GM21528 (cell line): Measurements from ENCODE around the gene CMTM2.
A peak's percentile ranks its signal among the peaks of the same experiment; 100 is the strongest.
"Not testable (repeated sequence)": the region's sequence is repeated elsewhere in the genome, so short reads cannot be mapped to it uniquely, and the experiment has no call there.

Experiments
- ATAC-seq: cut with Tn5 transposase; IDR thresholded peaks from one replicate; pipeline ENCODE4 v1.9.1; 2021; ENCODE audit warnings: mild to moderate bottlenecking, moderate library complexity; ENCODE audit not compliant: unreplicated experiment, low FRiP score

Gene CMTM2

DNA sequence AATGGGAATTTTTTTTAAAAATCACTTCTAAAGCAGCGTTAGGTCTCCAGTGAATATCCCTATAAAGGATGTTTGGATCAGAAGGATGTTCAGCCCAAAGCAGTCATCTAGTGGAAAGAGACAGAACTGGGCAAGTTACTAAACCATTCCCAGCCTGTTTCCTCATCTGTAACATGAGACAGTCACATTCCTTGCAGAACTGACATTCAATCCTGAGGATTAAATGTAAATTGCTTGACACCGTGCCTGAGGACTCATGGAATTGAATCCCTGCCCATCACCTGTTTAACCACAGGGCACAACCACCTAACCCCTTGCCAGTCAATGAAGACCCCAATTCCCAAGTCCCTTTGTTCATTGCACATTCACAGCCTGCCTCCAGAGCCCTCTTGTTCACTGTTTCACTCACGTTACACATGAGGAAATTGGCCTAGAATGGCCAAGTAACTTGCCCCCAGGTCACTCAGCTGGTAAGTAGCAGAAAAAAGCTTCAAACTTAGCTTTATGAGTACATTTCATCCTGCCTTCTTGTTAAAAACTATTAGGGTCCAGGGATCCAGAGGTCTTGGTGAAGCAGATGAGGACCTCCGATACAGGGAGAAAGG is 1.4 kb downstream of the CMTM2 start:
- no peak for ATAC-seq

DNA sequence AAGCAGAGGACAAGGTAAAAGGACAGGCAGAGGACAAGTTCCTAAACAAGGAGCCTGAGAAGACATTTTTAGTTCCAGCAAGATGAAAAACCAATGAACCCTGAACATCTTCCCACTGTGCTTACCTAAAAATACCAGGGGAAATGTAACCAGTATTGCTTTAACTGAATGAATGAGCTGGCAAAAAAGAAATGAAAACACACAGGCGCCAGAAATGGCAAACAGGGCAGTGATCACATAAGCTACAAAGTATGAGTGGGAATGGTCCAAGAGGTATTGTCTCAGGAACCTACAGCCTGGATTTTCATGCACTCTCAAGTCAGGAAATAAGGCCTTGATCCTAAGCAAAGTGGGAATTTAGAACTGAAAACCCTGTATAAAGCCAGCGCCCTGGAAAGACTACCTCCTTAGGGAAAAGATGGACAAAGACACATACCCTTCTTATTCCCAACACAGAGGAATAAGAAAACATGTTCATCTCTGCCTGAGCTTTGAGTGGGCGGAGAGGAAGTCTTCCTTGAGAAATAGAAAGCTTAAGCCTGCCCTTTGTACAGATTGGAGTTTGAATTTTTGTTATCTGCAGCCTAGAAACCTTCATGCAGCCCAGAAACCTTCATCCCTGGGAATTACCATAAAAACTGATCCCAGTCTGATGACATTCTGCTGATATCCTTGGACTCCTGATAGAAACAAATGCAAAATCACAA is 2.1 kb downstream of the CMTM2 start:
- ATAC-seq = no peak

DNA sequence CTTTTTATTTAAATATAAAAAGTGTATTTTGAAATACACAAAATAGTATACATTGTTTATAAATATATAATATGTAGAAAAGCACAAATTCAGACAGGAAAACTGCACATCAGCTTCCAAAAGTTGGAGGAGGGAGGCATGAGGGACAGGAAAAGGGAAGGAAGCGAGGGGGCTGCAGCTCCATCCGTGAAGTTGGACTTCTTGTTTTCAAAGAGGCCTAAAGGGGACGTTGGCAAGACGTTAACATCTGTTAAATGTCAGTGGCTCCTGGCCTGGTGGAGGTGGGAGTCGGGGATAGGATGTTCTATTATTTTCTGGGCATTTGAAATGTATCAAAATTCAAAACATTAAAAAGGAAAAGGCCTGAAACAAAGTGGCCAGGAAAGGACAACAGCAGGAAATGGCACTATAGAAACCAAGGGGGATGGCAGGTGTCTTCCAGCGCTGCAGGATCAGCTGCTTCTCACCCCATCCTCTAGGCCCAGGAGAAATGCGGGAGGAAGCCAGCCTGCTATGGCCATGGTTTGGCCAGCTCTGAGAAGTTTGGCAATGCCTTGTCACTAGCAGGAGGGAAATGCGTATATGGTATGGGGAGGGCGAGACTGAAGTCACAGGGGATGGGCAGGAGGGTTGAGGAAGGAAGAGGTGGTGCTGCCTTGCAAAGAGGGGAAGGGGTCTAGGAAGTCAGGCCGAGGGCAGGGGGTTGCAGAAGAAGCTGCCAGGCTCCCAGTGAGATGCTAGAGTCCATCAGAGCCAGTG is 6.4 kb downstream of the CMTM2 start:
- ATAC-seq = no peak

DNA sequence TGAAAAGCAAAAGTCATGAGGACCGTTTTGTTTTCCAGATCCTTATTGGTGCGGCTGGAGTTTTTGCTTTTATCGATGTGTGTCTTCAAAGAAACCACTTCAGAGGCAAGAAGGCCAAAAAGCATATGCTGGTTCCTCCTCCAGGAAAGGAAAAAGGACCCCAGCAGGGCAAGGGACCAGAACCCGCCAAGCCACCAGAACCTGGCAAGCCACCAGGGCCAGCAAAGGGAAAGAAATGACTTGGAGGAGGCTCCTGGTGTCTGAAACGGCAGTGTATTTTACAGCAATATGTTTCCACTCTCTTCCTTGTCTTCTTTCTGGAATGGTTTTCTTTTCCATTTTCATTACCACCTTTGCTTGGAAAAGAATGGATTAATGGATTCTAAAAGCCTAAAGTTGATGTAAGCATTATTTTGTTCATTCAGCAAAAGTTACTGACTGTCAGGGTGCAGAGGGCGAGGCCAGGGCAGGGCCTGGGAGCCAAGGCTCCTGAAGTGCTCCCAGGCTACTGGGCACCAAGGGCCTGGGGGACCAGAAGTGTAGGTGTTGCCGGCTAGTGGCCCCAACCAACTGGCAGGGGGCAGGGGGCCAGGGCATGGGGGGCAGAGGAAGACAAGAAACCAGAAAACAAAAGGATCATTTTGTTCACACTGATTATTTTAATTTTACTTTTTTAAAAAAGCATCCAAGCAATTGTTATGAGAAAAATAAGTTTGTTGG is 8.8 kb downstream of the CMTM2 start:
- no peak for ATAC-seq

DNA sequence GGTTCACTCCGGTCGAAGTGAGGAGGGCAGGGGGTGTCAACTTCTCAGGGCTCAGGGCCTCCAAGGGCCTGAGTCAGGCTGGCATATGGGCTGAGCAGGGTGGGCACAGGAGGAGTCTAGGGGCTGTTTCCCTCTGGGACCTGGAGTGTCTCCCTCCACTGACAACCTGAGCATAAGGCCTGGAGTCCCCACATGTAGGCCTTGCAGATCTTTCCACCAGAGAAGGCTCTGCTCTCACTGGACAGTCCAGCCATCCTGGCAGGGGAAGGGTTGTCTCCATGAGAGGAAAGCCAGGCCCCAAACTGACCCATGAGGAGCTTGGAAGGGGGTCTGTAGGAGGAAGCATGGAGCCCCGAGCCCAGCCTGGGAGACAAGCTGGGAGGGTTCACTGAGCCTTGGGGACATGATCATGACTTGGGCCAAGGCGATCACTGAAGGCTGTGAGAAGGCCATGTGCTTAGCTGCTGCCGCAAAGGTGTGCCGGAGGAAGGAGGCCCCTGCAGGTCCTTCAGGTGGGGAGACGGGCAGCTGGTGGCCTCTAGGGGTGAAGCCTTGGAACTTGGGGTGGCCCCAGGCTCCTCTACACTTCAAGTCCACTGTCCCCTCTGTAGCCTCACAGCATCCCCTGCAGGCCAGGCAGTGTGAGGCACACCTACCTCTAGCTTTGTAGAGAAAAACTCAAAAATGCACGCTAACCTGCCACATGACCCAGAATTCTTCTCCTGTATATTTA is 9.9 kb downstream of the CMTM2 start:
- ATAC-seq = no peak

DNA sequence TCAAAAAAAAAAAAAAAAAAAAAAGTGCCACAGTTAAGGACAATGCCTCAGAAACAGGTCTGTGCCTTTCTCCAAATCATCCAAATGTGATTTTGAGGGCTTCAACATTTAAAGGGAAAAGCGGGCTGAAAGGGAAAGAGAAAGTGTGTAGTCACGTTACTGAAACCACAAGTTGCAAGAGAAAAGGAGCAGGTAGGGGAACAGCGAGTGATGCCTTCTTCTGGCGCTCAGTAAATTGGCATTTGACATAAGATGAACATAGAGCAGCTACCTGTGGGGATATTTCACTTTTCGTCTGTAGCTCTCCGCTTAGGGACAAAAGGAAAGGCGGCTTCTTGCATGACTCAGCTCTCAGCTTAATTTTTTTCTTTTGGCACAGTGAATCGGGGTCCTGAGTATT is 11.1 kb downstream of the CMTM2 start:
- ATAC-seq = no peak

DNA sequence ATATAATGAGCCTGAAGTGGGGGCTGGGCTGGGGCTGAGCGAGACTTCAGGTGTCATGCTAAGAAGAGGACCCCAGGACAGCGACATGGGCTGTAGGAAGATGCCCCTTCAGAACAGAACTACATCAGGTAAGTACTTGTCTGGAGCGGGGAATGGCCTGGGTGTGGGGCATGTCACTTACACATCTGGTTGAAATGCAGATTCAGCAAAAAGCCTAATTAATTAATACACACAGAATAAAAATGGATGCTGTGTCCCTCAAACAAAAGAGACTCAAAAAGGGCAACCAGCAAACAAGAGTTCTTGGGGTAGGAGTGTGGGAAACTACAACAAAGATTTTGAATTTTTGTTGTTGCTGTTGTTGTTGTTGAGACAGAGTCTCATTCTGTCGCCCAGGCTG is 11.8 kb downstream of the CMTM2 start:
- ATAC-seq = no peak

DNA sequence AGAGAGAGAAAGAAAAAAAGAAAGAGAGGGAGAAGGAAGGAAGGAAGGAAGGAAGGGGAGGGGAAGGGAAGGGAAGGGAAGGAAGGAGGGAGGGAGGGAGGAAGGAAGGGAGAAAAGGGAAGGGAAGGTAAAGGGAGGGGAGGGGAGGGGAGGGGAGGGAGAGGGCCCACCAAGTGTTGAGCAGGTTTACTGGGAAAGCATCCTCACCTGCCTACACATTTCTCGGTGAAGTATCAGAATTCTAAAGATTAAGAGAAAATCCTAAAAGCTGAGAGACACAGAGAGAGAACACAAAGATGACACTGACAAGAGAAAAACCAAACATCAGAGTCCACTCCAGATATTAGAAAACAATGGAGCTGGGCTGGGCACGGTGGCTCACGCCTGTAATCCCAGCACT is 13.0 kb downstream of the CMTM2 start:
- no peak for ATAC-seq

DNA sequence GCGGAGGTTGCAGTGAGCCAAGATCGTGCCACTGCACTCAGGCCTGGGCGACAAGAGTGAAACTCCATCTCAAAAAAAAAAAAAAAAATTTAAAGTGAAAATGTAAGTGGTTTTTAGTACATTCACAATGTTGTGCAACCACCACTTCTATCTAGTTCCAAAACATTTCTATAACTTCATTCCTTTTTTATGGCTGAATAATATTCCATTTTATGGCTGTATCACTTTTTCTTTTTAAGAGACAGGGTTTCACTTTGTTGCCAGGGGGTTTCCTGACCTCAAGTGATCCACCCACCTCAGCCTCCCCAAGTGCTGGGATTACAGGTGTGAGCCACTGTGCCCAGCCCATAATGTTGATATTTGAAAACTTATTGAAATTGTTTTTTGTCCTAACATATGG is 13.6 kb downstream of the CMTM2 start:
- ATAC-seq = no peak

DNA sequence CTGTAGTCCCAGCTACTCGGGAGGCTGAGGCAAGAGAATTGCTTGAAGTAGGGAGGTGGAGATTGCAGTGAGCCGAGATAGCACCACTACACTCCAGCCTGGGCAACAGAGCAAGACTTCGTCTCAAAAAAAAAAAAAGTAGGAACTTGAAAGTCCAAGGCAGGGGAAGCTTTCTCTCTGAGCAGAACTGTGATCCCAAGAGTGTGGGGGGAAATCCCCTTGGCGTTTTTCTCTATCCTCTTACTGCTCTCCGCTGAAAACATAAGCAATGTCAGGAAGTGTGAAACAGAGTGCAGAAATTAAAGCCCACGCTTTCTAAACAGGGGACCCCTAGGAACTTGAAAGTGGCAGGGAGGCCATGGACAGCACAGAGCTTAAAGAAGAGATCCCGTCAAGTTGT is 15.5 kb downstream of the CMTM2 start:
- no peak for ATAC-seq

DNA sequence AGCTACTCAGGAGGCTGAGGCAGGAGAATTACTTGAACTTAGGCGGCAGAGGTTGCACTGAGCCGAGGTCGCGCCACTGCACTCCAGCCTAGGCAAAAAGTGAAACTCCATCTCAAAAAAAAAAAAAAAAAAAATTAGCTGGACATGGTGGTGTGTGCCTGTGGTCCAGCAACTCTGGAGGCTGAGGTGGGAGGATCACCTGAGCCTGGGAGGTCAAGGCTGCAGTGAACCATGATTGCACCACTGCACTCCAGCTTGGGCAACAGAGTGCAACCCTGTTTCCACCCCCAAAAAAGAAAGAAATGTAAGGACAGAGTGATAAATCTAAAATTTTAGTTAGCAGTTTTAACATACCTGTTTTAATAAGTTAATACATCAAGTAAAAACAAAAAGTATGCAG is 17.3 kb downstream of the CMTM2 start:
- ATAC-seq = not testable (repeated sequence)

DNA sequence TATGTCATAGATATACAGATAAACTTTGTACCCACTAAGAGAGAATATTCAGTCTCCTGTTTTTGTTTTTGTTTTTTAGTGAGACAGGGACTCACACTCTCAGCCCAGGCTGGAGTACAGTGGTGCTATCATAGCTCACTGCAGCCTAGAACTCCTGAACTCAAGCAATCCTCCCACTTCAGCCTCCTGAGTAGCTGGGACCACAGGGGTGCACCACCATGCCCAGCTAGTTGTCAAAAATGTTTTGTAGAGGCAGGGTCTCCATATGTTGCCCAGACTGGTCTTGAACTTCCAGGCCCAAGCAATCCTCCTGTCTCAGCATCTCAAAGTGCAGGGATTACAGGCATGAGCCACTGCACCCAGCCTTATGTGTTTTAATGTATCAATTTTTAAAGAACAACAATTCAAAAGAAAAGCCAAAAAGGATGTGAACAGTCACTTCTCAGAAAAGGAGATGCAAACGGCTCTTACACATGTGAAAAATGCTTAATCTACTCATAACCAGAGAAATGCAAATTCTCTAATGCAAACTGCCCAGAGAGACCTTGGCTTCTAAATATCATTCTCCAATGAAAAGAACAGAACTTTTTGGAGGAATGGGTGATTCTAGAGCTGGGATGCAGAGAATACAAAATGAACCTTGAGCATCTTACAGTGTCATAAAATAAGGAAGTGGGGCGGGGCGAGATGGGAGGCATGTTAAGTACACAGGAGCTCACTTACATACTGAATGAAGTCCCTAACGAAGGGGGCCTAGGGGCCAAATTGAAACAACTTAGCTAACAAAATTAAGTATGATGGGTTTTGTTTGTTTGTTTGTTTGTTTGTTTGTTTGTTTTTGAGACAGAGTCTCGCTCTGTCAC is 18.0 kb downstream of the CMTM2 start:
- ATAC-seq = no peak

DNA sequence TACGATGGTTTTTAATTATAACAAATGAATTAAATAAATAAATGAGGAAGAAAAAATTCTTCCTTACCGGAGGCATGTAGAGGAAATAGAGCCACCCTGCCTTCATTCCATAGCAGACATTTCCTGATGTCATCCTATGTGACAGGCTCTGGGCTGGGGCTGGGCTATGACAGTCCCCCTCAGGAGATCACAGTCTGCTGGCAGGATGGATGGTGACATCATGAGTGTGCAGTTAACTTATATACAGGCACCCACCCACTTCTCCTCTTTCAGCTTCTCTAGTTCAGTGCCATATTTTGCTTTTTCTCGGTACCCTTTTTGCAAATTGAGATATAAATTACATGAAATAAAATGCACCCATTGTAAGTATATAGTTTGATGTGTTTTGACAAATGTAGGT is 18.8 kb downstream of the CMTM2 start:
- ATAC-seq = no peak

DNA sequence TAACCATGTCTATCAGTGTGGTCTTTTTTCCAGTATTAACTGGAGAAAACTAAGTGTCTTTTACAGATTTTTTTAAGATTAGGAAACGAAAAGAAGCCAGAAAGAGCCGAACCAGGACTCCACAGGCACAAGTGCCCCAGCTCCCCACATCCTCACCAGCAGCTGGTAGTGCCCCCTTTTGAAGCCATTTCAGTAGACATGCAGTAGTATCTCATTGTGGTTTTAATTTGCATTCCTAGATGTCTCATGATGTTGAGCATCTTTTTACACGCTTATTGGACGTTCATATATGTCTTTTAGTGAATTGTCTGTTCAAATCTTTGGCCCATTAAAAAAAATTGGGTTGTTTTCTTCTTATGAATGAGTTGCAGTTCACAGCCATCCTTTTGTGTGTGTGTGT is 20.5 kb downstream of the CMTM2 start:
- ATAC-seq = no peak

DNA sequence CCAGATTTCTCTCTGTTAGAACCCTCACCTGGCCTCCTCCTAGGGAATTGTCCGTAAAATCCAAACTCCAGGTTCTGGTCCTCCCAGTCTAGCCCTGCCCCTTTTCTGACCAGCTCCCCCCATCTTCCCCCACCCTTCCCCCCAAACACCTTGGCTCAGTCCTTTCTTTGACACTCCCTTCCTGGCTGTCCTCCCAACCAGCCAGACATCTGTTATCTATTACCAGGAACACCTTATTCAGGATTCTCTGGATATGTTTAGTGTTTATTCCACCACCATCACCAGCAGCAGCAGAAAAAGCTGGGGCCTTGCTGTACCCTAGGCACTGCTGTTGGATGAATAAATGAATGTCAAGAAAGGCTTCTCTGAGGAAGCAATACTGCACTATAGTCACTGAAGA is 21.2 kb downstream of the CMTM2 start:
- ATAC-seq = no peak

DNA sequence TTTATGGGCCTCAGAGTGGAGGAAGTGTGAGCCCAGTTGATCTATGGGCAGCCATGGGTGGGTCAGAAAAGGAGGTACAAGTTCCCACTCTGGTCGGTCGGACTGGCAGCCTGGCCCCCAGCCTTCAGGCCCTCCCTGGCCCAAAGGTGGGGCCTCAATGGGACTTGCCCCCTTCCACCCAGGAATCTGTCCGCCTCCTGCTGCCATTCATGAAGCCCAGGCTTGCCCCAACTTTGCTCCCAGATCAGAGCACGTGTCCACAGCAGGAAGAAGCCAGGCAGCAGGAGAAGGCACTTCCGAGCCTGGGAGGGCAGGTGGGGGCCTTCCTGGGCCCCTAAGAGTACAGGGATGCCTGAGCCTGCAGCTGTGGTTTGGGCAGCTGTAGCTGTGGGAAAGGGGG is 22.2 kb downstream of the CMTM2 start:
- no peak for ATAC-seq

DNA sequence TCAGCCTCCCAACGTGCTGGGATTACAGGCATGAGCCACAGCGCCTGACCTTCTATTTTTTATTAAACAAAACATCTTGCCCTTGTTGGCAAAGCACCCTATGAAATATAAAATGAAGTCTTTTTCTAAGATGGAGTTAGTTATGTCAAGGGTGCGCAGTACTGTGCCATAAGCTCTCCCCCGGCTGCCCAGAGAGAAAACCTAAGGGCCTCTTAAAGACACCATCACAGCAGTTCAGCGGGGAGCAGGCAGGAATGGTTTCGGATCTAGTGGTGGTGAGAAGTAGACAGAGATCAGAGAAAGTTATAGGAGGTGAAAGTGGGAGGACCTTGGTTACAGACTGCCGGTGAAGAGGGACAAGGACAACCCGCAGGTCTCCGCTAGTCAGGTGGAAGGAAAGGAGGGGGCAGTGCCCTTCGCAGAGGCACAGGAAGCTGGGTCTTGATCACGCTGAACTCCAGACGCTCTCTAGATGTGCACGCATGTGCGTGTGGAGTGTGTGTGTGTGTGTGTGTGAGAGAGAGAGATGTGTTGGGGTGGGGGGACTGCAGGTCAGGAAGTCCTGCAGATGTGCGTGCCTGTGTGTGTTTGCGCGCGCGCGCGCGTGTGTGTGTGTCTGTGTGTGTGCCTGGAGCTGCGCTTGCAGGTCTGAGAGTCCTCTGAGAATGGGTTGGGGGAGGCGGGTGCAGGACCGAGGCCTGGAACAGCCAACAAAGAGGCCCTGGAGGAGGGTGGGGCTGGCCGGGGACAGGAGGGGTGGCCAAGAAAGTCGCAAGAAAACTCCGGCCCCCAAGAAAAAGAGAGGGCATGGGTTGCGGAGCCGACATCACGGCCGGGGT is 24.5 kb downstream of the CMTM2 start:
- ATAC-seq = no peak

DNA sequence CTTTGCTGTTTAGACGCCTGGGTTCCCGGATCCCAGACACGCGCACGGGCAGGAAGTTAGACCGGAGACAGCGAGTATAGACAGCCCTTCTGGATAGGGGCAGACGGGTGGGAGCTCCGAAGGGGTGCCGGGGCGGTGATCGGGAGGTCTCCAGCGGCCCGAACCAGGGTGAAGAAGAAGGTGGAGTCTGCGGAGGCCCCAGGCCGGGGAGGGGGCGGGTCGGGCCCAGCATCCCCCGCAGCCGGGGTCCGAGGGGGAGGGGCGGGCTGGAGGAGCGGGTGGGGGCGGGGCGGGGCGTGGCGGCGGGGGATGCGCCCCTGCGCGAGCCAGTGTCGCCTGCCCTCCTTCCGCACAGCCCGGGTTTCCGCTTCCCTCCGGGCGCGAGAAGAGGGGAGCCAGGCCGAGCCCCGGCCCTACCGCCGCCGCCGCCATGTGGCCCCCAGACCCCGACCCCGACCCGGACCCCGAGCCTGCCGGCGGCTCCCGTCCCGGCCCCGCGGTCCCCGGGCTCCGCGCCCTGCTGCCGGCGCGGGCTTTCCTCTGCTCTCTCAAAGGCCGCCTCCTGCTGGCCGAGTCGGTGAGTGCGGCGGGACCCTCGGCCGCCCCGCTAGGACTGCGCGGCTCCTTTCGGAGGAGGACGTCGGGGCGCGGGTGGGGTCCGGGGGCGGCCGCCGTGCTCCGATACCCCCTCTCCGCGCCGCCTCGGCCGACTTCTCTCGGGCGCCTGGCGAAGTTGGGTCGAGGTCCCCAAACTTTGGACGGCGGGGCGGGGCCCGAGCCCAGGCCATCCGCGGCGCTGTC is 25.3 kb downstream of the CMTM2 start, which contains the start of gene CMTM3:
TSS of gene CMTM3 (plus strand) at position 329 of the 801 bp plus-strand sequence. CDS start at position 431, 102 bp downstream.
- ATAC-seq = peak; percentile 61
